Limb (tissue), 2 donors: Measurements from ENCODE around the gene GDF2.
A peak's percentile ranks its signal among the peaks of the same experiment; 100 is the strongest.

ENCODE experiments used
- DNase-seq, 2 donors: peaks; one replicate each; pipeline ENCODE4 v3.0.0-alpha.2; 2016; ENCODE audit errors: extremely low spot score in 2 of 2

Gene GDF2

DNA sequence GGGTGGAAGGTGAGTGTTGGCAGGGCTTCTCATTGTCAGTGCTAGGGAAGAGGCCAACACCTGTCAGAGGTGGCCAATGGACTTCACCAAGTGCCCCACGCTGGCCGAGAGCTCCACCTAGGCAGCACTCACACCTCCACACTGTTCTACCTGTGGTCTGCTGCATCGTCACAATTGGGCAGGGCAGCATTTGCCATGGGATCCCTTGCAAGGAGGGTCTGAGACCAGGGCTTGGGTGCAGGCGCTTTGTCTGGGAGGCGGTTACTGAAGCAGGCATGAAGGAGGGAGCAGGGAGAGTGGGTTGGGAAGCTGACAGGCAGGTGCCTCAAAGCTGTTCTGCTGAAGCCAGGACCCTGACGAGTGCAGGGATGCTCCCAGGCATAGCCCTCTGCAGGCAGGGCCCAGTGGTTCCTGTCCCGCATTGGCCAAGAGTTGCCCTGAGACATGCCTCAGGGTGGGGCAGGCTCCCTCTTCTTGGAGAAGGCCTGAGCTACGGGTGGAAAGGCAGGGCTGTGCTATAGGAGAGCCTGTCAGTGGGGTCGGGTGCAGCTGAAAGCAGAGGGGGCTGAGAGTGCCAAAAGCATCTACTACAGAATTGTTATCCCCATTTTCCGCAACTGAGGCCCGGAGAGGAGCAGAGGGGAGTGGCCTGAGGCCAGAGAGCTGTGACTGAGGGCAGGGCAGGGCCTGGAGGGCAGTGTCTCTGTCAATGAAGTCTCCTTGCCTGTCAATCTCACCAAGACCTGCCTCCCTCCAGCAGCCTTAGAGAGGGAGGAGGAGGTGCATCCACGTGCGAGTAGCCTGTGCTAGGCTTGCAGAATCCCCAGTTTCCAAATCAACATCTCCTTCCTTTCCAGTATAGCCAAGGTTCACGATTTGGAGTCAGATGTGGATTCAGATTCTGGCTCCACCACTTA, 29.9 kb downstream of the GDF2 start:
- DNase-seq: no peak

DNA sequence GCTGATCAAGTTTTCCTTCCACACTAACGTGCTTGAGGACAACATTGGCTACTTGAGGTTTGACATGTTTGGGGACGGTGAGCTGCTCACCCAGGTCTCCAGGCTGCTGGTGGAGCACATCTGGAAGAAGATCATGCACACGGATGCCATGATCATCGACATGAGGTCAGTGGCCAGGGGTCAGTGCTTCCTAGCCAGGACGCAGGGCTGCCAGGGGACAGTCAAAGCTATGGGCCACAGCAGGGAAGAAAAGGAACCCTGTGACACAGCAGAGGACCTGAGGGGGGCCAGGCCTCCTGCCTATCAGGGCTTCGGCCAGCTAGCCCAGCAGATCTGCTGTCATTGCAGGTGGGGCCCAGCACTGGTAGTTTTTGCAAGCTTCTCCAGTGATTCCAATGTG, 31.1 kb downstream of the GDF2 start:
- no peak for DNase-seq

DNA sequence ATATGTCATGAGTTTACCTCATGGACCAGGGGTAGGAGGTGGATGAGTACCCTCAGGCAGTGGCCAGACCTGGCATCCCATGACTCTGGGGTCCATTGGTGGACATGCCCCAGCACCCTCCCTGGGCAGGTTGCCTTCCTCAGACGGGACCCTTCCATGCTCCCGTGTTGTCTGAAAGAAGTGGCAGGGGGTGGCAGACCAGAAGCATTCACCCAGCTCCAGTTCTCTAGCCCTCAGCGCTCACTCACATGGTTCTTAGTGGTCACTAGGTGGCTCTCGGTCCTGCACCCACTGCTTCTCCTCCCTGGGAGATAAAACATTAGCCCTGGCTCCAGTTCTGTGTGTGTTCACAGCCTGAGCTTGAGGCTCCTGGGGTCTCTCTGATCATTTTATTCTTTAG, 31.9 kb downstream of the GDF2 start:
- no peak for DNase-seq

DNA sequence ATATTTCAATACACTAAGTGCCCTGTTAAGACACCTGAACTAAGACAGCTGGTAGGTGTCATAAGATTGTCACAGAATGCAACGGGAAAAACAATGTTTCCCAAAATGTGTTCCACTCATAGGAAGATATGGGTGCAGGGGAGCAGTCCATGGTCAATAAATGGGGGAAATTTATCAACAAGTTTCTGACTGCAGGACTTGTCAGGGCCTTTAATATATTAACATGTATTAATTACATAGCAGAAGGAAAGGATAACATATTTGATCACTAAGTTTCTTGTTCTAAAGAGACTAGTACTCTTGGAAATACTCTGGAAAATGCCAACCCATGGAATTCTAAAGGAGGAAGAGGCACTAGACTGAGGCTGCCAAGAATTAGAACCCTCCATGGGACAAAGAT, 32.6 kb downstream of the GDF2 start:
- no peak for DNase-seq

DNA sequence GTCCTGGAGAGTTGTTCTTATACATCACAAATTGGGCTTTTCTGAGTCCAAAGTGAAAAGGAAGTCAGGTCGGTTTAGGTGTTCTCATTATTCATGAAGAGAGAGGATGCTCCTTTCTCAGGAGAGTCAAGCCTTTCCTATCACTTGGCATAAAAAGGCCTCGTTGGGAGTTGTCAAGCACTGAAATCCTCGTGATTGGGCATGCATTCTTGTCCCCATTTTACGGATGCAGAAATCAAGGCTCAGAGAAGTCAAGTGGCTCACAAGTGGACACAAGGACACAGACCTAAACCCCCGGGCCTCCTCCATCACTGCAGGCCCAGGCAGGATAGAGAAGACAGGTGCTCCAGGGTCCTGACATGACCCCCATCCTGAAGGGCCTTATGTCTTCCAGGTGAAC, 34.5 kb downstream of the GDF2 start:
- no peak for DNase-seq

DNA sequence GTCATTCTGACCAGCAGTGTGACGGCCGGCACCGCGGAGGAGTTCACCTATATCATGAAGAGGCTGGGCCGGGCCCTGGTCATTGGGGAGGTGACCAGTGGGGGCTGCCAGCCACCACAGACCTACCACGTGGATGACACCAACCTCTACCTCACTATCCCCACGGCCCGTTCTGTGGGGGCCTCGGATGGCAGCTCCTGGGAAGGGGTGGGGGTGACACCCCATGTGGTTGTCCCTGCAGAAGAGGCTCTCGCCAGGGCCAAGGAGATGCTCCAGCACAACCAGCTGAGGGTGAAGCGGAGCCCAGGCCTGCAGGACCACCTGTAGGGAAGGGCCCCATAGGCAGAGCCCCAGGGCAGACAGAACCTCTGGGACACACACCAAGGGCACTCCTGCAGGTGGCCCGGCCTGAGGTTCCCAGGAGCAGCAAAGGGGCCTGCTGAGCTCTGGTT, 34.9 kb downstream of the GDF2 start:
- DNase-seq: no peak

DNA sequence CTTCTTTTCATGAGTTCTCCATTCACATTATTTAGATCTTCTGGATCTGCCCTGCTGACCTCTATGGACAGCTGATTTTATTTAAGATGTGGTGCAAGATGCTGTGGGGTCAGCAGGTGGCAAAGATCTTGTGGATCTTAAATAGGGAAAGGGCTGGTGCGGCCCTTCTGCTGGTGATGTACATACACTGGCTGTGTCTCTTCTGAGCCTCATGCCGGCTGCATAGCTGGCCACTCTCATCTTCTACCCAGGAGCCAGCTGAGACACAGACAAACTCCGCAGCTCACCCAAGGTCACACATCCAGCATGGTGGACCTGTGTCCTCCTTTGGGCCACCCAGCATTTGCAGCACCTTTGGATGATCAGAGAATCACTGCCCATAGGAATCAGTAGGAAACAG, 35.7 kb downstream of the GDF2 start:
- no peak for DNase-seq

DNA sequence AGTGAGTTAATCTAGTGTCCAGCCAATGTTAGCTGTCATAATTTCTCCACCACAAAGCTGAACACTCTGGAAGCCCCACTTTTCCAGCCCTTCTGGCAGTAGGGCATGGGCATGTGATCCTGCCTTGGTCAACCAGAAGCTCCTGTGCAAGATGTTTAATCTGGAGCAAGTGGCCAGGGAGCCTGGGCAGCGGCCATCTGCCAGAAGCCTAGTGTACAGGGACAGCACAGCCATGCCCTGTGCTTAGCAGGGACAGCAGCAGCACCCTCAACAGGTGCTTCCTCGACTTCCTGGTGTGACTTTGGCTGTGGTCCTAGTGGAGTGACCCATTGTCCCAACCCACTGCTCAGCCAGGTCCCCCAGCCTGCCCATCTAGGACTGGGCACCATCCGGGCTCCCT, 36.2 kb downstream of the GDF2 start:
- no peak for DNase-seq

DNA sequence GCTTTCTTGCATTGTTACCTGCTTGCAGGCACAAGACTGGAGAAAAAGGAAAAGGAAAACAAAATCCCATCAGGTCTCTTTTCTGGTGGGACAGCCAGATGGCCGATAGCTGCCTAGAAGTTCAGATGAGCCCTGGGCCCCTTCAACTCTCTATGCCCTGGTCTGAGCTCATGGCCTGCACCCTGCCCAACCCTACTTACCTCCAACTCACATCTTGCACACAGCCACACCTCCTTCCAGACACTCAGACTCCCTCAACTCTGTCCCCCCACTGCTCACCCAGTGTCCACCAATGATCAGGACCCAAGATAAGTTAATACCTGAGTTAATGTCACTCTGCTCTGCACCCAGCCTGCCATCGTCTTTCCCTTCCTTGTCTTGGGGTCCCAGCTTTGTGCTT, 36.8 kb downstream of the GDF2 start:
- no peak for DNase-seq

DNA sequence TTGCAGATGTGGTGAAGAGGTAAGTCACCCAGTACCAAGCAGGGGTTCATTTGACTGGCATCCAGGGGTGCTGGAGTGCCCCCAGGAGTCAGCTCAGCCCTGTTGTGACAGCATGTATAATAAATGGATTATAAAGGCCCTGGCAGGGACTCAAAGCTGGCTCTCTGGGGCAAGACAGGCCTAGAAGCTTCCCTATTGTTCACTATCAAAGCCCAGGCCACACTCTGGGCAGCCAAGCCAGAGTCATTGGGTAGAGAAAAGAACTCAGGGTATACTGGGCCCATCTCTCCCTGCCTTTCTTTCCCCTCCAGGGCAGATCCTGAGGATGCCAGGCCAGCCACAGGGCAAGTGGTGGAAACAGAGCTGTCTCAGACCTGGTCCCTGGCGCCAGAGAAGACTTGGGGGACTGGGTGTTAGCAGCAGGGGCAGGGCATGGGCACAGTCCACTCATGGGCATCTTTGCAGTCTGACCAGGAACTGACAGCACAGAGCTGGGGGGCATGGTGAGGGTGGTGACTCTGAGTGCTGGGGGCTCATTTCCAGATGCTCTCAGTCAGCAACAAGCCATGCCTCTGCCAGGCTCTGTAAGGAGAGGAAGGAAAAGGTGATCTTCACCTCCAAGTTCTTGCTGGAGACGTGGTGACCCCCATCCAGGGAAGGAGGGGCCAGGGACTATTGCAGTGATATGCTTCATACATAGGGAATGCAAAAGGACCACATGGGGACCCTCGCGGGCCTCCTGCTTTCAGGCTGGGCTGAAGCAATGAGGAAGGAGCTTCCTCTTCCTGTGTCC, 37.6 kb downstream of the GDF2 start:
- no peak for DNase-seq

DNA sequence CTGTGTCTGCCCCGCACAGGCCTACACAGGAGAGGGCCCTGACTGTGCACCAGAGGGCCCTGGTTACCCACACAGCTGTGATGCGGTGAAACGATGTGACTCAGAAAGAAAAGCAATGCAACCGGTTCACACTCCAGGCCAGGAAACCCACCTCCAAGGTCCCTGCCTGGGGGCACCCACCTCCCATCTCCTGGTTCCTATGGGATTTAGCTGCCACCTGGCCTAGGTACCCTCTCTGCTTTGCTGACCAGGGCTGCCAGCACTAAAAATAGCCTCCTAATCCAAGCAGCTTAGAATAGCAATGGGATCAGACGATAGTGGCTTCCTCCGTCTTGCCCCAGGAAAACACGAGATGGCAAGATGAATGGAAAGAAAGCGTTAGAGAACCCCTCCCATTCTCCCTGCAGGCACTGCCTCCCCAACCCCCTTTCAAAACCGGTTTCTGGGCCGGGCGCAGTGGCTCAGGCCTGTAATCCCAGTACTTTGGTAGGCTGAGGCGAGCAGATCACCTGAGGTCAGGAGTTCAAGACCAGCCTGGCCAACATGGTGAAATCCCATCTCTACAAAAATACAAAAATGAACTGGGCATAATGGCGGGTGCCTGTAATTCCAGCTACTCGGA, 38.3 kb downstream of the GDF2 start:
- peak in 1 of 2 donors; percentile 23 for DNase-seq

DNA sequence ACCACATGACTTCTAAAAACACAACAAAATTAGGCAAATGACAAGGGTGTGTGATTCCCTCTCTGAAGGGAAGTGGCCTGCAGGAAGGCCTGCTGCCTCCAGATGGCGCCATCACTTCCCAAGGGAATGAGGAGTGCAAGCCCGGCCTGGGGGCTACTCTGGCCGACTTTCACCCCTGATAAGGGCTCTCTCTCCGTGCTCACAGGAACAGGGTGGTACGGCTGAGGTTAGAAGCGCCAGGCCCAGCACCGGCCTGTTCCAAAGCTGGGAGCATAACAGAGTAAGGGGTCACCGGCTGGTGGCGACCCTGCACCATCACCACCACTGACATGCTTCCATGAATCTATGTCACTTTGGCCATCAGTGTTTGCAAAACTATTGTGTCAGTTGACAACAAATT, 39.0 kb downstream of the GDF2 start:
- DNase-seq: peak in 1 of 2 donors; percentile 39

DNA sequence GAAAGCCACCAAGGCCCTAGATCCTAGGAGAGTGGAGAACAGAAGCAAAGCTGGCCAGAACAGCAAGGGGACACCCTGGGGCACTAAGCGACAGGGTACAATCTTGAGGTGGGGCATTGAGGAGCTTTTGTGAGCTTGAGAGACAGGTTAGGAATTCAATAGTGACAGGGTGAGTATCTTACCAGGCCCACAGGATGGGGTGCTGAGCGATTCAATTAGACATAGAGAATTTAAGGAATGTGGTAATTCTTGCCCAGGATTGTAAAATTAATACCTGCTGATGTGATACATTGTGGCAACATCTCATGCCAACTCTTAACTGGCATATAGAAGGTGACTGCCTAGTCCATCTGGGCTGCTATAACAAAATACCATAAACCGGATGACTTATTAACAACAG, 39.9 kb downstream of the GDF2 start:
- DNase-seq: peak in 1 of 2 donors; percentile 7

DNA sequence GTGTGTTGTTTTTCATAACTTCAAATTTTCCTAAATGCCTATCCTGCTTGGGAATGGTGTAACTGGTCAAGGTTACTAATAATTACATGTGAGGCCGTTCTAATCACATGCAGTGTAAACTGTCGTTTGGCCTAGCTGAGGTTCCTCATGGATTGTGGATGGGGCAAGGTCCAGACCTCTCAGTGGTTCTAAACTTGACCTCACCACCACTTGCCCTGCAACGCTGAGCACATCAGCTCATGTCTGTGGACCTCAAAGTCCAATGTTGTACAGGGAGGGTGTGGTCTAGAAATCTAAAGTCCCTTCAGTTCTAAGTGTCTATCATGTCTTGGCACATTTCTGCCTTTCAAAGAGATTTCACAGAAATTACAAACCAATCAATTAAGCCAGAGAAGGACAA, 41.5 kb downstream of the GDF2 start:
- DNase-seq: no peak

DNA sequence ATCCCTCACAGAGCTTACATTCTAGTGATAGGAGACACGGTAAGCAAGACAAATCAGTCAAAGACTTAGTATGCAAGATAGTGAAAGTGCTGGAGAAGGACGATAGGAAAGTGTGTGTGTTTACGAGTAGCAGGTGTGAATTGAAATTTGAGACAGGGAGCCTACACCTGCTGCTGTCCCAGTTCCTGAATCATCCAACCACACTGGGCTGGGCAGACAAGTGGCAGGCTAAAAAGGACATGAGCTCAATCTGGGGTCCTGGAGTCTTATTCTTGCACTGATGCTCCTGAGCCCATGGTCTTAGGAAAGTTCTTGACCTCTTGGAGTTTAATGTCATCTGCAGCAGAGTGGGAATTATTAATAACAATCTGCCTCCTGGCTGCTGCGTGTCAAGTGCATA, 42.1 kb downstream of the GDF2 start:
- no peak for DNase-seq

DNA sequence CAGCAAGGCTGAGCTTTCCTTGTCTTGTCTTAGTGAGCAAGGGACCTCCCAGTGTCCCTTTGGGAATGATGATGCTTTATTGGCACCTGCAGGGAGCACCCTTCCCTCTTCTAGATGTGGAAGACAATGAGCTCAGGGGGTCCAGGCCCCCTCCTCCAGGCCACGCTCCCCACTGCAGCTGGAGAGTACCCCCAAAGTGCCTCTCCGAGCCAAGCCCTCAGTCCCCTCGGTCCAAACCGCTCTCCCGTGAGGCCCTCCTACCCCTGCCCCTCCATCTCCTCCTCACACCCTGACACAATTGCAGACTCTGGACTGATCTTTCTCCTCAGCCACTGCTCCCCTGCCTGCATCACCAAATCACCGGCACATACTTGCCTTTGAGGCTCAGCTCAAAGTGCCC, 42.7 kb downstream of the GDF2 start:
- DNase-seq: peak in 1 of 2 donors; percentile 14

DNA sequence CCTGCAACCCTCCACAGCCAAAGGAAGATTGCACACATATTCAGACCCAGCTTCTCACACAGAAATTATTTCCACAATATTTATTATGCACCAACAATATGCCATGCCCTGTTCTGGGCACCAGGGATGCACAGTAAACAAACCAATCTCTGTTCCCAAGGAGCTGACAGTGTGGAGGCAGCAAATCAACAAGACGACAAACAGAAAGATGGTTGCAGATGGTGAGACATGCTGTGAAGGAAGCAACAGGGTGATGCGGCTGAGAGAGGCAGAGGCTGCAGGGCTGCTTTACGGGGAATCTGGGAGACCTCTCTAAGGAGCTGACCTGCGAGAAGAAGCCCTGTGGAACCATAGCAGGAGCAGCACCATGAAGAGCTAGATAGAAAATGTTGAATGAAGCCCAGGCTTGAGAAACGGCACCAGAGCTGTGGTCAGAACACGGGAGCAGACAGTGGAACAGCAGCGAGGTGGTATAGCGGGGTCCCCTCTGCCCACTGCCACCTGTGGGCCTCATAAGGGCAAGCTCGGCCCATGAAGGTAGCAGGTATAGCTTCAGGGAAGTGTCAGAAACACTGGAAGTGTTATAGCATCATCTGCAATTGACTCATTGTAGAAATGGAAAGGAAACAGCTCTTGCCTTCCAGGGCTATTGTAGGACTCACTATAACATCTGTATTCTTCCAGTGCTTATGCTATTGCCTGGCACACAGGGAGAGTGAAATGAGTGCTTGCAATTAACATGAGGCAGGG, 43.4 kb downstream of the GDF2 start:
- no peak for DNase-seq

DNA sequence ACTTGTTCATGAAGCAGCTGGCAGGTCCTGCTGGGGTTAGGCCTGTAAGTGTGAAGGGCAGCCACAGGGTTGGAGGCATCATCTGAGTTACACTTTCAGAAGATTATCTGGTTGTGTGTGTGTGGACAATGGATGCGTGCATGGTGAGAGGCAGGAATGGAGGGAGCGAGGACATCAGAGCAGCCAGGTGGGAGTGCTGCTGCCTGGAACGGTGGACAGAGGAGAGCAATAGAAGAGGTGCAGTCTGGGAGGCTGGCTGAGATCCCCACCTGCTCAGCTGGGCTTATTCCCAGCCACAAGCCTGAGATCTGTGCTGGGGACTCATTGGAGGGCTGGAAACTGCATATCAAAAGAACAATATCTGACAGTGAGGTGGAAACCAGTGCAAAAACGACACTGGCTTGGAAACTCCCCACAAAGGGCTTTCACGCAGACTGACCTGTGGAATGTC, 44.0 kb downstream of the GDF2 start:
- no peak for DNase-seq

DNA sequence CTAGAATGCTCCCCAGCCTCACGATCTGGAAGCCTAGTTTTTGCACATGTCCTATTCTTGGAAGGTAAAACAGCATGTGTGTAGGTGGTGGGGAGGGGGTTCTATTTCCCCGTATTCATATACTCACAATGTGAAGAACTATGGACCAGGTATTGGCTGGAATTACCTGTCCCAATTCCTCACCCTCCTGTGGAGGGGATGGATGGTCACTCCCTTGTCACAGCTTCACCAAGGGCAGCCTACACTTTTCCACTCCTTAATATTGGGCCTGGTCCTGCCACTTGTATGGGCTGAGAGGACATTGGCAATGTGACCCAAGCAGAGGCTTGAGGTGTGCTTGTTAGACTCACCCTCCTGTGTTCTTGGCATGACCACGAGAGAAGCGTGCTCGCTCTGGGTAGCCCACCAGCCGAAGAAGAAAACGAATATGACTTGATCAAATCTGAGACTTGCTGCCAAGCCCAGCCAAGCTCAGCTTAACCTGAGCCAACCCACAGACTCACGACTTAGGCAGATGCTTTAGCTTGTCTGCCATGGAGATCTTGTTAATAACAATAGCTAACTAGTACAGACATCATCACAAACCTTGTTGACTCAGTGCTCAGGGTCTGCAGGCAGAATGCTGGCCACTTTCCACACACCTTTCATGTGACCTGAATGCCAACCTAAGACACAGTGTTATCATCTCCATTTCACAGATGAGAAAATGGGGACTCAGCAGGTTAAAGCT, 44.6 kb downstream of the GDF2 start:
- DNase-seq: peak in 1 of 2 donors; percentile 11

DNA sequence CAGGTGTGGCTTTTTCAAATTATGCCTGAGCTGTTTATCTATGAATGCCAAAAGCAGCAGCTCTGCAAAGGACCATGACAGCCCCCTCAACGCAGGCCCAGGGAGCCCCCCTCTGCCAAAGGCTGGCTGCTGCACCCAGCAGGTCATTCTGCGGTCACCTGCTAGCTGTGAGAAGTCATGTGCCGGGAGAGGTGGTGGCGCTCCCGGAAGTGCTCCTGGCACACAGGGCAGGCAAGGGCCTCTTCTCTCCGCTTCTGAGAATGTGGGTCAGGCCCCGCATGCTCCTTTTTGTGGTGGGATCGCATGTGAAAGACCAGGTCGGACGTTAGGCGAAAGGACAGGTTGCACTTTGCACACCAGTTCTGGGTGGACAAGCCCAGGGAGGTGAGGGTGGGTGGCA, 45.4 kb downstream of the GDF2 start:
- peak in 1 of 2 donors; percentile 32 for DNase-seq
